IMR-90 (cell line): ENCODE data around the gene CTNNA2. TPM values are rescaled to one million over a fixed set of nuclear protein-coding genes. Genes with fewer than 3 reads are reported as not detected.

ENCODE experiments used
- ATAC-seq: fragments of 200-7000 bp; cut with Tn5 transposase; 2 replicates; pipeline ENCODE4 v1.9.1; 2020; ENCODE audit warnings: low read depth, mild to moderate bottlenecking, moderate library complexity
- BruUV-seq: library from RNA; stranded (reverse); fragments of 400-500 nt; replicated peaks from 2 replicates; lab custom pipeline; 2021; lab: Mats Ljungman, UMichigan
- CTCF ChIA-PET: fragments of 300-600 bp; formaldehyde crosslinking; extraction: SDS; loops from one replicate; lab custom pipeline; 2021; ENCODE audit warnings: antibody characterized with exemption; lab: Yijun Ruan, JAX
- POLR2A ChIA-PET: fragments of 300-600 bp; sonication (Branson Sonifier 250); formaldehyde crosslinking; loops from one replicate; lab custom pipeline; 2022; ENCODE audit warnings: antibody characterized with exemption; ENCODE audit not compliant: unreplicated experiment; lab: Charles Lee
- DNase-seq: peaks from one replicate; pipeline ENCODE4 v3.0.0; 2013
- H2AFZ ChIP-seq: replicated peaks from 2 replicates; pipeline ENCODE3; 2013; ENCODE audit warnings: low read length, mild to moderate bottlenecking; ENCODE audit not compliant: poor library complexity
- H2AK5ac ChIP-seq: 2 replicates; pipeline ENCODE4 v1.6.1; 2013; ENCODE audit warnings: low read depth, low read length, inconsistent platforms
- H2AK9ac ChIP-seq: replicated peaks from 2 replicates; pipeline ENCODE3; 2013; ENCODE audit warnings: mild to moderate bottlenecking, low read depth, low read length, moderate library complexity; ENCODE audit not compliant: poor library complexity
- H2BK120ac ChIP-seq: 2 replicates; pipeline ENCODE4 v1.6.1; 2013; ENCODE audit warnings: low read depth, low read length, inconsistent platforms
- H2BK15ac ChIP-seq: 3 replicates; pipeline ENCODE4 v1.6.1; 2013; ENCODE audit warnings: low read depth, low read length, inconsistent platforms
- H2BK20ac ChIP-seq: 2 replicates; pipeline ENCODE4 v1.6.1; 2013; ENCODE audit warnings: low read depth, mild to moderate bottlenecking, inconsistent platforms, low read length, moderate library complexity
- H2BK5ac ChIP-seq: 2 replicates; pipeline ENCODE4 v1.6.1; 2013; ENCODE audit warnings: mild to moderate bottlenecking, low read depth, low read length, inconsistent platforms; ENCODE audit not compliant: poor library complexity, severe bottlenecking
- H3K14ac ChIP-seq: replicated peaks from 2 replicates; pipeline ENCODE4 v1.6.1; 2013; ENCODE audit warnings: low read depth, low read length, inconsistent platforms
- H3K18ac ChIP-seq: 2 replicates; pipeline ENCODE4 v1.6.1; 2013; ENCODE audit warnings: low read depth, low read length, control low read depth
- H3K23ac ChIP-seq: 2 replicates; pipeline ENCODE4 v1.6.1; 2013; ENCODE audit warnings: low read depth, low read length, inconsistent platforms
- H3K27ac ChIP-seq: 2 replicates; pipeline ENCODE4 v1.5.1; 2013; ENCODE audit warnings: mild to moderate bottlenecking, control low read depth, low read length; ENCODE audit not compliant: insufficient read depth
- H3K27me3 ChIP-seq: 2 replicates; pipeline ENCODE4 v1.6.1; 2013; ENCODE audit warnings: low read length; ENCODE audit not compliant: control insufficient read depth, insufficient read depth
- H3K36me3 ChIP-seq: 2 replicates; pipeline ENCODE4 v1.6.1; 2013; ENCODE audit warnings: low read length, mixed read lengths; ENCODE audit not compliant: control insufficient read depth, insufficient read depth
- H3K4ac ChIP-seq: 2 replicates; pipeline ENCODE4 v1.6.1; 2013; ENCODE audit warnings: low read depth, low read length, inconsistent platforms
- H3K4me1 ChIP-seq: 2 replicates; pipeline ENCODE4 v1.6.1; 2013; ENCODE audit warnings: low read length, mixed read lengths; ENCODE audit not compliant: control insufficient read depth, insufficient read depth
- H3K4me2 ChIP-seq: 2 replicates; pipeline ENCODE4 v1.6.1; 2013; ENCODE audit warnings: low read depth, mild to moderate bottlenecking, control low read depth, low read length, moderate library complexity
- H3K4me3 ChIP-seq: 2 replicates; pipeline ENCODE4 v1.5.1; 2013; ENCODE audit warnings: low read depth, mild to moderate bottlenecking, control low read depth, low read length, moderate library complexity; ENCODE audit not compliant: insufficient read depth
- H3K56ac ChIP-seq: 2 replicates; pipeline ENCODE4 v1.6.1; 2013; ENCODE audit warnings: low read length, inconsistent platforms; ENCODE audit not compliant: insufficient read depth; ENCODE audit errors: extremely low read depth
- H3K79me1 ChIP-seq, 2 experiments: 2 replicates each; pipeline ENCODE4 v1.6.1; 2013; ENCODE audit warnings: low read length in 2 of 2, inconsistent platforms in 1 of 2, low read depth in 1 of 2
- H3K9ac ChIP-seq: 2 replicates; pipeline ENCODE4 v1.6.1; 2013; ENCODE audit warnings: low read depth, low read length, control low read depth
- H3K9me1 ChIP-seq: 2 replicates; pipeline ENCODE4 v1.6.1; 2013; ENCODE audit warnings: low read length, inconsistent platforms; ENCODE audit not compliant: insufficient read depth
- H3K9me3 ChIP-seq: 2 replicates; pipeline ENCODE4 v1.6.1; 2013; ENCODE audit warnings: low read length; ENCODE audit not compliant: control insufficient read depth, insufficient read depth
- H4K20me1 ChIP-seq: 2 replicates; pipeline ENCODE4 v1.6.1; 2013; ENCODE audit warnings: low read length, inconsistent platforms; ENCODE audit not compliant: insufficient read depth
- H4K5ac ChIP-seq: 2 replicates; pipeline ENCODE4 v1.6.1; 2013; ENCODE audit warnings: mild to moderate bottlenecking, low read depth, low read length, control low read depth
- H4K8ac ChIP-seq, 2 experiments: 2 replicates each; pipeline ENCODE4 v1.6.1; 2013; ENCODE audit warnings: low read depth in 2 of 2, low read length in 2 of 2, control low read depth in 1 of 2, inconsistent platforms in 1 of 2
- H4K91ac ChIP-seq: 2 replicates; pipeline ENCODE4 v1.6.1; 2013; ENCODE audit warnings: low read depth, low read length, inconsistent platforms; ENCODE audit not compliant: insufficient read depth
- BHLHE40 ChIP-seq: fragments of 150-350 bp; IDR thresholded peaks from 2 replicates; pipeline ENCODE4 v1.6.1; 2016; ENCODE audit warnings: mild to moderate bottlenecking, low read depth, low read length
- CEBPB ChIP-seq: IDR thresholded peaks from 2 replicates; pipeline ENCODE4 v1.6.1; 2012; ENCODE audit warnings: low read depth, low read length, improper control_type of control experiment
- CTCF ChIP-seq: conservative IDR thresholded peaks from 2 replicates; pipeline ENCODE4 v1.5.1; 2012; ENCODE audit warnings: mild to moderate bottlenecking, low read depth, low read length, improper control_type of control experiment
- FOS ChIP-seq: fragments of 150-350 bp; IDR thresholded peaks from 2 replicates; pipeline ENCODE4 v1.6.1; 2016; ENCODE audit warnings: low read depth, low read length
- MAFK ChIP-seq: IDR thresholded peaks from 2 replicates; pipeline ENCODE4 v1.6.1; 2012; ENCODE audit warnings: low read depth, low read length, improper control_type of control experiment
- MXI1 ChIP-seq: IDR thresholded peaks from 2 replicates; pipeline ENCODE4 v1.6.1; 2012; ENCODE audit warnings: low read depth, mild to moderate bottlenecking, low read length, moderate library complexity, borderline replicate concordance
- RAD21 ChIP-seq: IDR thresholded peaks from 2 replicates; pipeline ENCODE4 v1.6.1; 2012; ENCODE audit warnings: low read length, improper control_type of control experiment
- RCOR1 ChIP-seq: IDR thresholded peaks from 2 replicates; pipeline ENCODE4 v1.6.1; 2012; ENCODE audit warnings: mild to moderate bottlenecking, low read length, improper control_type of control experiment; ENCODE audit not compliant: insufficient replicate concordance
- WGBS, 2 experiments: methylation state at CpG; one replicate each; pipeline versions ENCODE4 v1.1.5 to v1.1.7; 2013; ENCODE audit warnings: missing lambda C conversion rate in 2 of 2; ENCODE audit not compliant: insufficient read length in 1 of 2; ENCODE audit errors: extremely low coverage in 2 of 2; 5-methylcytosine and 5-hydroxymethylcytosine counted together
- dilution Hi-C: fragments of 300-500 bp; cut with HindIII; formaldehyde crosslinking; loops from one replicate; pipeline ENCODE4 v1.14.3; 2018; ENCODE audit warnings: low sequenced_read_pairs; ENCODE audit not compliant: unreplicated experiment
- in situ Hi-C: fragments of 300-500 bp; cut with MboI; formaldehyde crosslinking; loops from 3 replicates; pipeline ENCODE4 v1.14.3; 2019; ENCODE audit warnings: low sequenced_read_pairs, inconsistent platforms, mixed read lengths
- intact Hi-C: fragments of 100-400 bp; cut with micrococcal nuclease; formaldehyde crosslinking; loops from 2 replicates; pipeline ENCODE4 v1.10.0; 2022
- polyA plus RNA-seq, 3 experiments: library from polyadenylated mRNA; depleted of rRNA; stranded (reverse); fragments of >200 nt; gene quantifications; 2 replicates each; pipeline ENCODE4 v1.2.3, GENCODE V29; 2012; ENCODE audit warnings: low replicate concordance in 1 of 3
- total RNA-seq: library from RNA; depleted of rRNA; stranded (reverse); fragments of >200 nt; gene quantifications from 2 replicates; pipeline ENCODE4 v1.2.3, GENCODE V29; 2012

CTNNA2 gene
- total and polyA plus RNA-seq, 2 of the 4 experiments (the other 2 are of a cell fraction), result not detected

- CTCF ChIA-PET, result no interaction called here
- H3K4me2 ChIP-seq, result no peak overlapping the region
- H4K20me1 ChIP-seq, result no peaks in the 10 kb centered on the region
- H3K79me1 ChIP-seq, result no peaks in the 10 kb centered on the region
- TF ChIP-seq RCOR1 (peak; percentile 79), MAFK (peak; percentile 8; the same call in 1 of the 2 replicates), MXI1 (no peak), FOS (peak; percentile 95), RAD21 (peak; percentile 21), CEBPB (peak; percentile 38; the same call in 1 of the 2 replicates), BHLHE40 (peak; percentile 53; the same call in 1 of the 2 replicates), CTCF (no peak)
- no peak overlapping the region for H3K14ac ChIP-seq
- H2BK120ac ChIP-seq, result peak overlapping the region; percentile 89
- BruUV-seq, result no TSS peak
- no peak overlapping the region; the same call in 1 of the 2 replicates for H3K18ac ChIP-seq
- POLR2A ChIA-PET, result no interaction called here
- H3K9me1 ChIP-seq, result peaks cover 8% of the 10 kb centered on the region; the same call in 1 of the 2 replicates
- no peak overlapping the region; the same call in 1 of the 2 replicates for H3K27ac ChIP-seq
- peak; percentile 92 for ATAC-seq
- H2AK5ac ChIP-seq, result no peak overlapping the region
- H2AK9ac ChIP-seq, result no peak overlapping the region
- in situ Hi-C loops, result no loop called here
- no peak overlapping the region for H2BK15ac ChIP-seq
- DNase-seq, result peak; percentile 97
- no peaks in the 10 kb centered on the region for H3K27me3 ChIP-seq
- no peak overlapping the region for H2AFZ ChIP-seq
- H2BK5ac ChIP-seq, result peak overlapping the region; percentile 71
- no peak overlapping the region for H3K56ac ChIP-seq
- intact Hi-C loops, result no loop called here
- dilution Hi-C loops, result no loop called here
- peaks cover 10% of the 10 kb centered on the region for H3K4me1 ChIP-seq
- H4K8ac ChIP-seq, result peak overlapping the region in 1 of 2 experiments; percentile 56; a peak in 1 of 4 replicates
- H3K23ac ChIP-seq, result no peak overlapping the region
- H2BK20ac ChIP-seq, result peak overlapping the region; percentile 89
- WGBS, 2 experiments, result no CpG with 5 or more reads among the region's 1 CpG
- no peak overlapping the region for H4K91ac ChIP-seq
- H4K5ac ChIP-seq, result no peak overlapping the region
- H3K9me3 ChIP-seq, result no peaks in the 10 kb centered on the region
- peak overlapping the region; percentile 79; the same call in 1 of the 2 replicates for H3K4ac ChIP-seq
- H3K9ac ChIP-seq, result no peak overlapping the region
- H3K4me3 ChIP-seq, result no peak overlapping the region
- no peaks in the 10 kb centered on the region for H3K36me3 ChIP-seq
Observed at GRCh38 chr2:80102026-80102425, 589.2 kb downstream of the CTNNA2 start.
